Activated naive CD4-positive, alpha-beta T cell treated with anti-CD3 and anti-CD28 coated beads, Interleukin-2, amount 50 U/mL, for 72 hours (primary cell): ENCODE measurements around the gene SLC45A2. TPM values are rescaled to one million over a fixed set of nuclear protein-coding genes. Genes with fewer than 3 reads are reported as not detected.
"Not testable (repeated sequence)": the region's sequence is repeated elsewhere in the genome, so short reads cannot be mapped to it uniquely, and the experiment has no call there.

Experiments used
- ATAC-seq, 2 donors: fragments of 150-1000 bp; cut with Tn5 transposase; 2 replicates each; pipeline ENCODE4 v1.10.0; 2021; ENCODE audit warnings: mild to moderate bottlenecking in 2 of 2, moderate library complexity in 2 of 2
- DNase-seq, 2 donors: peaks; one replicate each; pipeline ENCODE4 v3.0.0; 2021 to 2022; ENCODE audit warnings: low spot score in 2 of 2
- H3K27ac Mint-ChIP-seq, 2 donors: one replicate each; pipeline ENCODE4 v1.8.0; 2022; ENCODE audit warnings: mild to moderate bottlenecking in 2 of 2, mixed read lengths in 2 of 2
- H3K36me3 Mint-ChIP-seq, 2 donors: one replicate each; pipeline ENCODE4 v1.8.0; 2022; ENCODE audit warnings: mixed read lengths in 2 of 2
- H3K9me3 Mint-ChIP-seq, 2 donors: one replicate each; pipeline ENCODE4 v1.8.0; 2022; ENCODE audit warnings: mixed read lengths in 2 of 2
- total RNA-seq, 2 donors: library from RNA; stranded (reverse); gene quantifications; one replicate each; pipeline ENCODE4 v1.2.3, GENCODE V29; 2022

SLC45A2 gene
- total RNA-seq, 2 donors from 2014 or later: 0.33 TPM; not detected in 1

DNA sequence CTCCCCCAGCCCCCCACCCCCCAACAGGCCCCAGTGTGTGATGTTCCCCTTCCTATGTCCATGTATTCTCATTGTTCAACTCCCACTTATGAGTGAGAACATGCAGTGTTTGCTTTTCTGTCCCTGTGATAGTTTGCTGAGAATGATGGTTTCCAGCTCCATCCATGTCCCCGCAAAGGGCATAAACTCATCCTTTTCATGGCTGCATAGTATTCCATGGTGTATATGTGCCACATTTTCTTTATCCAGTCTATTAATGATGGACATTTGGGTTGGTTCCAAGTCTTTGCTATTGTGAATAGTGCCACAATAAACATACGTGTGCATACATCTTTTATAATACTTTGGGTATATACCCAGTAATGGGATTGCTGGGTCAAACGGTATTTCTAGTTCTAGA lies 69.6 kb downstream of the SLC45A2 start:
- not testable (repeated sequence) for H3K27ac Mint-ChIP-seq, DNase-seq, ATAC-seq
- Mint-ChIP-seq H3K9me3 (peaks cover 28 to 35% of the 10 kb centered on the region in 2 donors), H3K36me3 (peaks cover 0 to 25% of the 10 kb centered on the region in 2 donors)

DNA sequence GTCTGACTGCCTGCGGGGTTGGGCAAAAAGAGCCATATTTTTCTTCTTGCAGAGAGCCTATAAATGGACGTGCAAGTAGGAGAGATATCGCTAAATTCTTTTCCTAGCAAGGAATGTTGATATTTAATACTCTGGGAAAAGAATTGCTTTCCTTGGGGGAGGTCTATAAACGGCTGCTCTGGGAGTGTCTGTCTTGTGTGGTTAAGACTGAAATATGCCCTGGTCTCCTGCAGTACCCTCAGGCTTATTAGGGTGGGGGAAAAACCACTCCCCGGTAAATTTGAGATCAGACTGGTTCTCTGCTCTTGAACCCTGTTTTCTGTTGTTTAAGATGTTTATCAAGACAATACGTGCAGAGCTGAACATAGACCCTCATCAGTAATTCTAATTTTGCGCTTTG lies 78.2 kb downstream of the SLC45A2 start:
- DNase-seq, ATAC-seq, H3K27ac Mint-ChIP-seq: not testable (repeated sequence)
- Mint-ChIP-seq H3K36me3 (peaks cover 12 to 26% of the 10 kb centered on the region in 2 donors), H3K9me3 (peaks cover 11 to 25% of the 10 kb centered on the region in 2 donors)

DNA sequence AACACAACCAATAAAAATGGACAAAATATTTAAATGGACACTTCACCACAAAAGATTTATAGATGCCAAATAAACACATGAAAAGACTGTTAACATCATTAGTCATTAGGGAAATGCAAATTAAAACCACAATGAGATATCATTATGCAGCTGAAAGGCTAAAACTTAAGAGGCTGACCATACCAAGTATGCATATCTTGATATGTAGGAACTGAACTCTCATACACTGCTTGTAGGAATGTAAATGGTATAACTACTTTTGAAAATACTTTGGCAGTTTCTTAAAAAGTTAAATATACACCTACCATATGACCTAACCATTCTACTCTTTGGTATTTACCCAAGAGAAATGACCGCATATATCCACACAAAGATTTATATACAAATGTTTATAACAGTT lies 79.1 kb downstream of the SLC45A2 start:
- no peak for DNase-seq
- no peak for ATAC-seq
- Mint-ChIP-seq H3K9me3 (peaks cover 11 to 25% of the 10 kb centered on the region in 2 donors), H3K27ac (no peak overlapping the region), H3K36me3 (peaks cover 12 to 26% of the 10 kb centered on the region in 2 donors)

DNA sequence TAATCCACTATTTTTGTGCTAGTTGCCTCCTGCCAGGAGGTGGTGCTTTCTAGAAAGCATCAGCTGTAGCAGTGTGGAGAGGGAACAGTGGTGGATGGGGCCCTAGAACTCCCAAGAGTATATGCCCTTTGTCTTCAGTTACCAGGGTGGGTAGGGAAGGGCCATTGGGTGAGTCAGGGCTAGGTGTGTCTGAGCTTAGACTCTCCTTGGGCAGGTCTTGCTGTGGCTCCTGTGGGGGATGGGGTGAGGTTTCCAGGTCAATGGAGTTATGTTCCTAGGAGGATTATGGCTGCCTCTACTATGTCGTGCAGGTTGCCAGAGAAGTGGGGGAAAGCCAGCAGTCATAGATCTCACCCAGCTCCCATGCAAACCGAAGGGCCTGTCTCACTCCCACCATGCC lies 81.4 kb downstream of the SLC45A2 start:
- no peak for ATAC-seq

DNA sequence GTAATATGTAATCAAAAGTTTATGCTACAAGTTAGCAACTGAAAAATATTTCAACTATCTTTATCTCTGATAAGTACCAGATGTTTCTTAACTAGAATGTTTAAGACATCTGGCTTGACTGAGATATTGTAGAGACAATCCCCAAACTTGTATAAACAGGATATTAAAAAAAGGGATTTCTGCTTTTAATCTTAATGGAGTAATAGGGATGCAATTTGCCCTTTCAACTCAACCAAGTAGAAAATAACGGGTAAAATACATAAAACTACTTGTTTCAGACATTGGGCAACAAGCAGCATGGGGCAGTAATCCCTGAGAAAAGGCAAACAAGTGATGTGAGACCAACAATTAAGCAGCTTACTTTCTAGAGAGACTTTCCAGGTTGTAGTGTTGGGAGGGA lies 83.3 kb downstream of the SLC45A2 start:
- ATAC-seq (no peak), DNase-seq (no peak)
- no peak overlapping the region for H3K27ac Mint-ChIP-seq
- H3K36me3 Mint-ChIP-seq: peaks cover 5 to 13% of the 10 kb centered on the region in 2 donors
- peaks cover 11 to 17% of the 10 kb centered on the region in 2 donors for H3K9me3 Mint-ChIP-seq

More for the DNA sequence above, 81.4 kb downstream of the SLC45A2 start:
- peaks cover 12 to 21% of the 10 kb centered on the region in 2 donors for H3K36me3 Mint-ChIP-seq
- peaks cover 11 to 21% of the 10 kb centered on the region in 2 donors for H3K9me3 Mint-ChIP-seq
- no peak overlapping the region for H3K27ac Mint-ChIP-seq
- no peak for DNase-seq

Other genes with a start within 250 kb of the SLC45A2 start
- not detected for gene ADAMTS12, start 92.7 kb downstream of the SLC45A2 start, total RNA-seq
- not detected for gene RXFP3, start 48.3 kb downstream of the SLC45A2 start, total RNA-seq
- 1 to 10 TPM; 4.0 to 5.2 TPM for gene AMACR, start 23.4 kb upstream of the SLC45A2 start, total RNA-seq
- 1 to 10 TPM; 2.7 to 3.3 TPM for gene C1QTNF3, start 58.5 kb upstream of the SLC45A2 start, total RNA-seq